ENCODE data around the gene EIF1. TPM values are rescaled to one million over a fixed set of nuclear protein-coding genes. Genes with fewer than 3 reads are reported as not detected.
"Not testable (repeated sequence)": the region's sequence is repeated elsewhere in the genome, so short reads cannot be mapped to it uniquely, and the experiment has no call there.

The EIF1 gene
- polyA plus RNA-seq, 3 donors = 426 to 985 (median 580) TPM

DNA sequence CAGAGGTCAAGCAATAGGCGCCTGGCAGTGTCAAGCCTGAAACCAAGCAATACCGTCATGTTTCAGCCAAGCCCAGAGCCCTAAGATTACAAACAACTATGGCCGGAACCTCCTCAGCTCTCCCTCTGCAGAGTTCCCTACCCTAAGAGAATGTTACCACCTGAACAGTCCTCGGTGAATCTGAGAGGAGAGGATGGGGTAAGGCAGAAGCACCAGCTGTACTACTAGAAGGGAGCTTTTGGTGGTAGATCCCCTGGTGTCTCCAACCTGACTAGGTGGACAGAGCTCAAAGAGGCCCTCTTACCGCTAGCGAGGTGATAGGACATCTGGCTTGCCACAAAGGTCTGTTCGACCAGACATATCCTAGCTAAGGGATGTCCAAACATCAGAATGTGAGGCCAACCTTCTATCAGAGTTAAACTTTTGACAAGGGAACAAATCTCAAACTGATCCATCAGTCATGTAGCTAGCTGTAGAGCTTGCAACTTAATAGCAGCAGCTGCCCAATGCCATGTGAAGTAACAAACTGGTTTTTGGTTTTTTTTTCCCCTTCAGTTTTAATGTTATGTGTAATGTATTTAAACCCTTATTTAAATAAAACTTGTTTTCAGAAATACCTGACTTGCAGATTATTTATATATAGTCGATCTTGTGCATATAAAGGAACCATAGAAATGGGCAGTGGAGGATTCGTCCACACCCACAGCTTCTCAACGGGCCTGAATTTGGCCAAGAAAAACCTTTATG lies 2.5 kb downstream of the EIF1 start:
- 74 to 82% (median 74%) methylated on average over 10 of the region's 10 CpGs for WGBS, 3 donors
- no peak overlapping the region for H3K27ac ChIP-seq (ENCODE audit: low read depth, low read length)

DNA sequence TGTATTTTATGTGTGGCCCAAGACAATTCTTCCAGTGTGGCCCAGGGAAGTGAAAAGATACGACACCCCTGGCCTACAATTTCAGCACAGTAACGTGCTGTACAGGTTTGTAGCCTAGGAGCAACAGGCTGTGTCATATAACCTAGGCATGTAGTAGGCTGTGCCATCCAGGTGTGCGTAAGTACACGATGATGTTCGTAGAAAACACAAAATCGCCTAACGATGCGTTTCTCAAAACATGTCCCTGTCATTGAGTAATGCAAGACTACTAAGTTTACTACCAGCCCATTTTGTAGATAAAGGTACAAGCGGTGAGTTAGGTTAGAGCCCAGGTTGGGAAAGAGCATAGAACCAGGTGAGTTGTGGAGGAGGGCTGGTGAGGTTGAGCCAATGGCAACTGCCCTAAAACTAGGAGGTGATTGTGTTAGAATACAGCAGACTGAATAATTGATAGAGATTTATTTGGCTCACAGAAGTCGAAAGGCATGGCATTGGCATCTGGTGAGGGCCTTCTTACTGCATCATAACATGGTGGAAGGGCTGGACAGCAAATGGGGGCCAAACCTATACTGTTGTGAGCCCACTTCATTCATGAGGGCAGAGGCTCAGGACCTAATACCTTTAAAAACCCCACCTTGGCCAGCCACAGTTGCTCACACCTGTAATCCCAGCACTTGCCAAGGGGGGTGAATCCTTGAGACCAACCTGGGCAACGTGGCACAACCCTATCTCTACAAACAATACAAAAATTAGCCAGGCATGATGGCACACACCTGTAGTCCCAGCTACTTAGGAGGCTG lies 4.2 kb downstream of the EIF1 start:
- WGBS, 3 donors = 86 to 92% (median 90%) methylated on average over 11 of the region's 11 CpGs

DNA sequence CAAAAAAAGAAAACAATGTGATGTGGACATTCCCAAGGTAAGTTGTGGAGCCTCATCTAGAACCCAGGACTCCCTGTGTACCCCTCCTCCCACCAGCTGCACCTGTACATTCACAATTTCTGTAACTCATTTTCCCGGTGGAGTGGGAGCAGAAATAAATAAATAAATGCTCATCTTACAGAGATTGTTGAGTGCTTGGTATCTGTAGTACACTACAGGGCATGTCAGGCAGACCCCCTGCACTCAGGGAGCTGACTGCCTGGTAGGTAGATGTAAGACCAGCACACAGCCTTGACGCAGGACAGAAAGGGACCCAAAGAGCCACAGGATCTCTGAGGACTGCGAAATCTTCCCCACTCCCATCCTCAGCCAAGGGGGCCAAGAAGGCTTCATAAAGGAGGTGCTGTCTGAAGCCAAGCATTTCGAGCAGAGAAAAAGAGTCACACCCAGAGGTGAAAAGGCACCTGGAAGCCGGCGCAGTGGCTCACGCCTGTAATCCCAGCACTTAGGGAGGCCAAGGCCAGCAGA lies 6.5 kb downstream of the EIF1 start:
- no peak overlapping the region for H3K27ac ChIP-seq (ENCODE audit: low read depth, low read length)

More for the DNA sequence above, 4.2 kb downstream of the EIF1 start:
- no peak overlapping the region for H3K27ac ChIP-seq (ENCODE audit: low read depth, low read length)

DNA sequence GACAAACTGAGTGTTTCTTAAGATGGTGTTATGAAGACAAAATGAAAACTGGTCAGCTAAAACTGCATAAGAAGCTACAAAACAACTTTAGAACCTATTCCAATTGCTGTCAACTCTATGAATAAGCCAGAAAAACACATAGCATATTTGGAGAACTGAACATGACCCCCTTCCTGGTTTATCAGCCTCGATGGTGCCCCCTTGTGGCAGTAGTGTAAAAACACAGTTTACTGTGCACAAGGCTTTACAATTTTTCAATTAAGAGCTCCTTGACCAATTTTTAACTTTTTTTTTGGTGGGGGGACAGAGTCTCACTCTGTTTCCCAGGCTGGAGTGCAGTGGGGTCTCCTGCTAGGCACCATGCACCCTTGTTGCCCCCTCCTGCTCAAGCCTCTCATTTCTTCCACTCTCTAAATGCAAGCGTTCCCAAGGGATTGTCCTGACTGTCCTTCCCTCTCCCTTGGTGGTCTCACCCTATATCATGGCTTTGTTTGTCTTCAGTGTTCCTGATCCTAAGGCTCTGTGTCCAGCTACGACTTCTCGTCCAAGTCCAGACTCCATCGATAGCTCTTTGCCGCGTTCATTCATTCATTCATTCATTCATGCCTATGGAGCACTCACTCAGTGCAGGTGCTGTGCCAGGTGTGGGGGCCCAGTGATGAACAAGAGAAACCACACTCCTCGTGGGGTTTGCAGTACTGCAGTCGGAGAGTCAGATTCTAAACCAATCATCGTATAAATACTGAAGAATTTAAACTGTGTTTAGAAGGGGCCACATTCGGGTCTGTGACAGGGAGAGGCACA lies 7.5 kb downstream of the EIF1 start:
- WGBS, 3 donors = 50 to 56% (median 52%) methylated on average over 11 of the region's 11 CpGs
- H3K27ac ChIP-seq (ENCODE audit: low read depth, low read length) = no peak overlapping the region

More for the DNA sequence above, 6.5 kb downstream of the EIF1 start:
- WGBS, 3 donors = 75 to 88% (median 85%) methylated on average over 7 of the region's 7 CpGs

DNA sequence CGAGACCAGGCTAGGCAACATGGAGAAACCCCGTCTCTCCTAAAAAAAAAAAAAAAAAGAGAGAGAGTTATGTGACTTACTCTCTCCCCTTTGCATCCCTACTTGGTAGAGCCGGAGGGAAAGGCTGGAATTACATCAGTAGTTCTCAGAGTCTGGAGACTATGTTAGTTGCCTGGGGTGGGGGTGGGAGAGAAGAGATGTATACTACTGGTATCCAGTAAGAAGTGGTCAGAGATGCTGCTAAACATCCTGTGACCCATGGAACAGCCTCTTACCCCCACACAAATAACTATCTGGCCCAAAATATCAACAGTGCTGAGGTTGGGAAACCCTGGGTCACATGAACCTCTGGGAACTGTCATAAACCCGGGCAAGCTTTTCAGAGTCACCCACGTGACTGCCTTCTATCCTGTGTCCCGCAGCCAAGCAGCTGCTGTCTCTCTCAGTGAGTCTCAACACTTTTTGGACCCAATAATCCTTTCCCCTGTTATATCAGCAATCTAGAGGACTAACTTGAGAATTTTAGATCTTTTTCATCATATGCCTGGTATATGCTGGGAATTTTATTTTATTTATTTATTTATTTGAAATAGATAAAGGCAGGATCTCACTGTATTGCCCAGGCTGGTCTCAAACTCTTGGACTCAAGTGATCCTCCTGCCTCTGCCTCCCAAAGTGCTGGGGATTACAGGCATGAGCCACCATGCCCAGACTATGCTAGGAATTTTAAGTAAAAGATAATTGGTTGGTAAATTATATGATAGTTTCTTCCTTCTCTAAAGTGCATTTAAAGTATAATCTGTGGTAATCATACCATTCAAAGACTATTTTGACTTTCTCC lies 8.7 kb downstream of the EIF1 start:
- H3K27ac ChIP-seq (ENCODE audit: low read depth, low read length) = no peak overlapping the region

DNA sequence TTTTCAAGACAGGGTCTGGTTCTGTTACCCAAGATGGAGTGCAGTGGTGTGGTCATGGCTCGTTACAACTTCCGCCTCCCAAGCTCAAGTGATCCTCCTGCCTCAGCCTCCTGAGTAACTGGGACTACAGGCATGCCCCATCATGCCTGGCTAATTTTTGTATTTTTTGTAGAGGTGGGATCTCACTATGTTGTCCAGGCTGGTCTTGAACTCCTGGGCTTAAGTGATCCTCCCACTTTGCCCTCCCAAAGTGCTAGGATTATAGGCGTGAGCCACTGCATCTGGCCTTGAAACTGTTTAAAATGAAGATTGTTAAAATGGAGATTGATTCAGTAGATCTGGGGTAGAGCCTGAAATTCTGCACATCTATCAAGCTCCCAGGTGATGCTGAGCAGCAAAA lies 12.2 kb downstream of the EIF1 start:
- not testable (repeated sequence) for H3K27ac ChIP-seq (ENCODE audit: low read depth, low read length)
- WGBS, 3 donors = 90 to 95% (median 90%) methylated on average over 3 of the region's 3 CpGs

More for the DNA sequence above, 8.7 kb downstream of the EIF1 start:
- WGBS, 3 donors = 21 to 37% (median 33%) methylated on average over 6 of the region's 6 CpGs

DNA sequence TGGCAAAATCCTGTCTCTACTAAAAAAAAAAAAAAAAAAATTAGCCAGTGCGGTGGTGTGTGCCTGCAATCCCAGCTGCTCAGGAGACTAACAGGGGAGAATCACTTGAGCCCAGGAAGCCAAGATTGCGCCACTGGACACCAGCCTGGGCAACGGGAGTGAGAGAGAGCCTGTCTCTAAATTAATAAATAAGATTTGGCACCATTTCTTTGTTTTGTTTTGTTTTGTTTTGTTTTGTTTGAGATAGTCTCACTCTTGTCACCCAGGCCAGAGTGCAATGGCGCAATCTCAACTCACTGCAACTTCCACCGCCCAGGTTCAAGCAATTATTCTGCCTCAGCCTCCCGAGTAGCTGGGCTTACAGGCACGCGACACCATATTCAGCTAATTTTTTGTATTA lies 14.0 kb downstream of the EIF1 start:
- 77 to 84% (median 81%) methylated on average over 8 of the region's 8 CpGs for WGBS, 3 donors
- no peak overlapping the region for H3K27ac ChIP-seq (ENCODE audit: low read depth, low read length)

DNA sequence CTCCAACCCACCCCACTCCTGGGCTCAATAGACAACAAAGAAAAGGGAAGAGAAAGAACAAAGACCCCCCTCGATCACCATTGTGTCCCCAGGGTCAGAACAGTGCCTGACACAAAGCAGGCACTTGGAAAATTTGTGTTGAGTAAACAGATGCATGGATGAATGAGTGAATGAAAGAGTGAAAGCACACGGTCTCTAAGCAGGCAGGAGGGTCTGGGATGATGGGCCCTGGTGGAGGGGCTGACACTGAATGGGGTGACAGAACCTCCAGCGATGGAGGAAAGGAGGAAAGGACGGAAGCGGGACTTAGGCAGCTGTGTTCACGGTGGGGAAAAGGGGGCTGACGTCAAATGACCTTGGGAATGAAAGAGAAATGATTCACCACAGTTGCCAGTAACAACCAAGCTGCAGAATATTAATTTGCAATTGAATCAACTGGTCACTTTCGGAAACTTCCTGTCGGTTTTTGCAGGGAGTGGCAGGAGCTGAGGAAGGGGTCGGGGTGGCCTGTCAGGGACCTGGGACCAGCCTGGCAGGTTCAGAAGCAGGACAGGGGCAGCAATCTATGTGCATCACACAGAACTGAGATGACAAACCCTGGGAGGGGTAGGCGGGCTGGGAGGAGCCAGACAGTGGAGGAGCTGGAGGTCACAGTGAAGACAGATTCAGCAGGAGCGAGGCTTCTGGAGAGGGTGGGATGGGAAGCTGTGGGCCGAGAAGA lies 16.7 kb downstream of the EIF1 start:
- H3K27ac ChIP-seq (ENCODE audit: low read depth, low read length) = no peak overlapping the region
- 51 to 70% (median 60%) methylated on average over 13 of the region's 13 CpGs for WGBS, 3 donors

DNA sequence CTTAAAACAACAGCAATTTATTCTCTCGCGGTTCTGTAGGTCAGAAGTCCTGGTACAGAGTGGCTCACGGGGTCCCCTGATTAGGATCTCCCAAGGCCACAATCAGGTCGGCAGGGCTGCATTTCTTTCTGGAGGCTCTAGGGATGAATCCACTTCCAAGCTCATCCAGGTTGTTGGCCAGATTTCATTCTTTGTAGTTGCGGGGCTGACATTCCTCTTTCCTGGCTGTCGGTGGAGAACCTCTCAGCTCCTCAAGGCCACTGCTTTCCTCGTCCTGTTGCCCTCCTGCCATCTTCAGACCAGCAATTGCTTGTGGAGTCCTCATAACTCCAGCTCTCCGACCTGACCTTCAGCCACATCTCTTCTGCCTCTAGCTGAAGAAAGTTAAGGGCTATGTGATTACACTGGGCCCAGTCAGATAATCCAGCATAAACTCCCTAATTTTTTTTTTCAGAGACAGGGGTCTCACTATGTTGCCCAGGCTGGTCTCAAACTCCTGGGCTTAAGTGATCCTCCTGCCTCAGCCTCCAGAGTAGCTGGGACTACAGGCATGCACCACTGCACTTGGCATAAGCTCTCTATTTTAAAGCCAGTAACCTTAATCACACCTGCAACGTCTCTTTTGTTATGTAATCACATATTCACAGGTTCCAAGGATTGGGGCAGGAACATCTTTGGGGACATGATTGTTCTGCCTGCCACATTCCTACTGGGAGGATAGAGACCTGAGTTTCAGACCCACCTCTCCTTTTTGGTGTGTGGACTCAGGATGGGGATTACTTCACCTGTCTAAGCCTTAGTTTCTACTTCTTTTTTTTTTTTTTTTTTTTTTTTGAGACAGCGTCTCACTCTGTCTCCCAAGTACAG lies 19.4 kb downstream of the EIF1 start:
- 71 to 82% (median 81%) methylated on average over 10 of the region's 10 CpGs for WGBS, 3 donors
- H3K27ac ChIP-seq (ENCODE audit: low read depth, low read length) = no peak overlapping the region

DNA sequence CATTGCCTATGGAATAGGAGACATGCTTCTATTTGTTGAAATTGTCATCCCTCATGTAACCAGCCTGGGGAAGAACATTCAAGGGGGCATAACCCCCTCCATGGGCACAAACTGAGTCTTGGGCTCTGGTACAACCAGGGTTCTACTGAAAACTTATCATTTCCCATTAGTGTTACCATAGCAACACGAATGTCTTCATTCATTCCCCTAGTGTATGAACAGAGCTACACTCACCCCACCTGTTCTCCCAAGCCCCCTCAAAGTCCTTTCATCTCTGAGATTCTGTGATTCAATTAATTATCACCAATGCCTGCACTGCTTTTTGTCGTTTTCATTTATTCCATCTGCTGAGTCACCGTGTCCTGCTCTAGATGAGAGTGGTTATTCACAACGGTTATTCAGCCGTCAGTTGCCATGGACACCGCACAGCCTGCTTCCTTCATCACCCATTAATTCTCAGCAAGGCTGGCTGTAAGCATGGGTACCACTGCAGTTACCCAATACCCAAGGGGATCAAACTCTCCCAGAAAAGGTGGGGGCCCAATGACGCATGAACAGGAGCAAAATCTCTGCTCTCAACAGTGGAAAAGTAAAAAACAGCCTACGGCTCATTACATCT lies 21.9 kb downstream of the EIF1 start:
- whole genome bisulfite sequencing, 3 donors = 48 to 56% (median 48%) methylated on average over 8 of the region's 8 CpGs
- no peak overlapping the region for H3K27ac ChIP-seq (ENCODE audit: low read depth, low read length)

DNA sequence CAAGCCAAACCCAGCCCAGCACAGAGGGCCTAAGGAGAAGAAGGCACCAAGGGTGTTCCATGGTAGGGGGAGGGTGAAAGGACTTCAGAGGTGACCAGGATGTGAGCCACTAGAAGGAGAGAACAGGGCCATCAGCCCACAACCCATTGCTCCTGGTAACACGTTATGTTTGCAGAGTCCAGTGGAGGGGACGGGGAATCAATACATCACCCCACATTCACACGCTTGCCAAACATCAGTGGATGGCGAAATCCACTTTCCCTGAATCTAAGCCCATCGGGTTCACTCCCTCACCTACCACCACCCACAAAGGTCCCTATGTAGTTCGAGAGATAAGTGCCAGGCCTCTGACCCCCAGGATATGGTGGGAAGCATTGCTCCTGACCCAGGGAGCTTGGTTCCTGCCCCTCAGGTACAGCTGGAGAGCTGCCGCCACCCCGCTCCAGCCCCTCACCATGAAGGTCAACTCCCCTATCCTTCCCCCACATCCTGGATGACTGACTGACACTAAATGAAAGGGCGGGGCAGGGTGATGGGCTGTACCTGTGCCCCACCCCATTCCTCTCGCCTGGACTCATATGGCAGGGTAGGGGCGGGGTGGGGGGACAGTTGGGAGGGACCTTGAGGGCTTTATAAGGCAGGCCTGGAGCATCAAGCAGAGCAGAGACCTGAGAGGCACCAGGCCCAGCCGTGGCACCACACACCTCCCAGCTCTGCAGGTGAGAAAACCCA lies 23.1 kb downstream of the EIF1 start, which contains the start of gene GAST:
Gene GAST (plus strand): TSS at position 663 of the 732 bp plus-strand sequence. CDS start 3,106 bp downstream, outside the sequence.
- 88 to 89% (median 88%) methylated on average over 12 of the region's 12 CpGs for WGBS, 3 donors

DNA sequence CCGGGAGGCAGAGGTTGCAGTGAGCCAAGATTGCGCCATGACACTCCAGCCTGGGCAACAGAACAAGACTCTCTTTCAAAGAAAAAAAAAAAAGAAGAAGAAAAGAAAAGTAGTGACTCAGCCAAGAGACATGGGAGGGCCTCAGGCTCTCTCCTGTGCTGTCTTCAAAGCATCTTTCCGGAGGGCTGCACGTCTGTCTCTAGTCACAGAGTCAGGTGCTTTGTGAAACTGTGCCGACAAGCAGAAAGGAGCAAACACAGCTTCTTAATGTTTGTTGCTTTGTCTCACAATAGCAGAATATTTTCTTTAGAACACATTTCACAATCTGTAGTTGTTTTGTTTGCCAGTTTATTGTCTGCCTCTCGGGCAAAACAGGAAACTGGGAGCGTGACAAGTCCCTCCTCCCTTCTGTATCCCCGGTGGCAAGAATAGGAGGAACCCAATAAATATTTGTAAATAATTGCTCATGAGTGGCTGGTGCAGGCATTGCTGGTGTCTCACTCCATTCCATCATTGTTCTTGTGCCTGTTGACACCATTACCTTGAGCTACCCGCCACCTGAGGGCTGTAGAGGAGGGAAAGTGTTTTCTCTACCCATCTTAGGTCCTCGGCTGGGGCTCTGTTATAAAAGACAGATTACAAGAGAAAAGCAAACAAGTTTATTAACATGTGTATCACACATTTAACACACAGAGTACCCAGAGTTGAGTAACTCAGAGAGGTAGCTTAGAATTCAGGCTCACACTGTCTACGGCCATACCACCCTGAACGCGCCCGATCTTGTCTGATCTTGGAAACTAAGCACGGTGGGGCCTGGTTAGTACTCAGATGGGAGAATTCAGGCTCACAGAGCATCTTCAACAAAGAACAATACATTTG lies 29.0 kb downstream of the EIF1 start:
- 57 to 64% (median 61%) methylated on average over 15 of the region's 15 CpGs for whole genome bisulfite sequencing, 3 donors
- no peak overlapping the region for H3K27ac ChIP-seq (ENCODE audit: low read depth, low read length)

More for the DNA sequence above, 23.1 kb downstream of the EIF1 start, which contains the start of gene GAST:
- no peak within 1 kb of the TSS for H3K27ac ChIP-seq (ENCODE audit: low read depth, low read length)

DNA sequence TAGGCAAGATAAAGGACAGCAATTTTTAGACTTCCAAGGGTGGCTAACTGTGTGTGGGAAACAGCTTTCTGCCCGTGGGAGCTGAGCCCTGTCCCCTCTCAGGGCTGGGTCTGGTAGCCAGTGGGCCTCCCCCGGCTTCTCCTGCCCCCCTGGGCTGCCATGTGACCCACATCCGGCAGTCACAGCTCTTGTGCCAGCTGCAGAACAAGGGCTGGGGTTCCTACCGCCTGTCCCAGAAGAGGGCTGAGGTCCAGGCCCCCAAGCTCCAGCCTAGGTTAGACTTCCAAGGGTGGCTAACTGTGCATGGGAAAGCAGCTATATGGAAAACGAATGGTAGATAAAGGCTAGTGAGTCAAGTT lies 29.6 kb downstream of the EIF1 start:
- H3K27ac ChIP-seq (ENCODE audit: low read depth, low read length) = no peak overlapping the region
- 57 to 61% (median 58%) methylated on average over 5 of the region's 5 CpGs for WGBS, 3 donors

DNA sequence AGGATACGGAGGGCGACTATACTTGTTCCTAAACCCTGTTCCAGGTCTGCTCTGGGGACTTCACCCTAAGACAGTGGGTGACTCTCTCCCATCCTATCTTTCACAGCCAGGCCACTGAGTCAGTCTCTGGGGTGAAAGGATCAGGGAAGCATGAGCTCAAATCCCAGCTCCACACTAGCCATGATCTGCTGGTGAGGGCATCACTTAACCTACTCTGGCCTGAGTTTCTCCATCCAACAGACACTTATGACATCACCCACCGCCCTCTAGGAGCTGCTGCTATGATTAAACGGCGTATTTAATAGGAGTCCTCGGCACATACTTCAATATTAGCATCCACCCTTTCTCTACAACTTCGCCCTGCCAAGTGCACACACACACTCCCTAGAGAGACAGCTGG lies 33.5 kb downstream of the EIF1 start:
- WGBS, 3 donors = 84 to 87% (median 85%) methylated on average over 7 of the region's 7 CpGs
- no peak overlapping the region for H3K27ac ChIP-seq (ENCODE audit: low read depth, low read length)
